Cerebellar cortex (tissue), 1 donor: ENCODE data around the gene ZC3H18.

Source experiments
- DNase-seq: peaks from one replicate; pipeline ENCODE4 v3.0.0-alpha.2; 2015; ENCODE audit warnings: low spot score

The ZC3H18 gene

DNA sequence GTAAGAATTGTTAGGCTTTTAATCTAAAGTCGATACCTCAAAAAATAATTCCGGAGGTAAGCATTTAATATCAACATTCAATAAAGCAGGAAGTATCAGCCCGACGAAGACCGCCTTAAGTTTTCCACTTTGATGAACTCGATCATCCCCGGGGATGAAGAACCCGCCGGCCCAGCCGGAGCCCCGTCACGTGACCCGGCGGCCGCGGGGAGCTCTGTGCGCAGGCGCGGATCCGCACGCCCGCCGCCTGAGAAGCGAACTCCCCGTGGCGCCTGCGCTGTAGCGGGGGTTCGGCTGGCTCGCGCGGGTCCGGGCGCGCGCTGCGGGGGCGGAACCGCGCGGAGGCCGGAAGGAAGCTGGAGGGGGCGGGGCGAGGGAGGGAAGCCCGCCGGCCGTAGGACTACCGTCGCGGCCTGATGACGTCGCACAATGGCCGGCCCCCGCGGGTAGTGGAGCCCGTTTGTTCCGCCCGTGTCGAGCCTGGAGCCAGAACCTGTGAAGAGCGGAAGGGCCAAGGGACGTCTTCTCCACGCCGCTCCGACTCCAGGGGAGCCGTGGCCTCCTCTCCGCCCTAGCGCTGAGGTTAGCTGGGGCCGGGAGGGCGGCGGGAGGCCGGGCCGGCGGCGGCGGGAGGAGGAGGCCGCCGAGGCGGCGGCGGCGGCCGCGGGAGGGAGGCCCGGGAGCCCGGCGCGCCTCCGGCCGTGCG lies at the start of gene ZC3H18:
ZC3H18 (plus strand) TSS at position 419 of the 706 bp plus-strand sequence. CDS start 6,721 bp downstream, outside the sequence.
- DNase-seq = peak; percentile 91

DNA sequence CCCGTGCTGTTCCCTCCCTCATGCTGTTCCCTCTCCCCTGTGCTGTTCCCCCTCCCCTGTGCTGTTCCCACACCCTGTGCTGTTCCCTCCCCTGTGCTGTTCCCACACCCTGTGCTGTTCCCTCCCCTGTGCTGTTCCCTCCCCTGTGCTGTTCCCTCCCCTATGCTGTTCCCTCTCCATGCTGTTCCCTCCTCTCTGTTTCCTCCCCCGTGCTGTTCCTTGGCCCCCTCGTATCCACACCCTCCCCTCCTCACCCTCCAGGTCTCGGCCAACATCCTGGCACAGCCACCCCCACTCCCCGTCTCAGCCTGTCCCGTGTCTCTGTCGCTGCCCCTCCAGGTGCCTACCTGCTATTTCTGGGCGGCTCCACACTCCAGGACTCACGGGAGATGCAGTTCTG lies 48.5 kb upstream of the ZC3H18 start:
- DNase-seq = no peak

DNA sequence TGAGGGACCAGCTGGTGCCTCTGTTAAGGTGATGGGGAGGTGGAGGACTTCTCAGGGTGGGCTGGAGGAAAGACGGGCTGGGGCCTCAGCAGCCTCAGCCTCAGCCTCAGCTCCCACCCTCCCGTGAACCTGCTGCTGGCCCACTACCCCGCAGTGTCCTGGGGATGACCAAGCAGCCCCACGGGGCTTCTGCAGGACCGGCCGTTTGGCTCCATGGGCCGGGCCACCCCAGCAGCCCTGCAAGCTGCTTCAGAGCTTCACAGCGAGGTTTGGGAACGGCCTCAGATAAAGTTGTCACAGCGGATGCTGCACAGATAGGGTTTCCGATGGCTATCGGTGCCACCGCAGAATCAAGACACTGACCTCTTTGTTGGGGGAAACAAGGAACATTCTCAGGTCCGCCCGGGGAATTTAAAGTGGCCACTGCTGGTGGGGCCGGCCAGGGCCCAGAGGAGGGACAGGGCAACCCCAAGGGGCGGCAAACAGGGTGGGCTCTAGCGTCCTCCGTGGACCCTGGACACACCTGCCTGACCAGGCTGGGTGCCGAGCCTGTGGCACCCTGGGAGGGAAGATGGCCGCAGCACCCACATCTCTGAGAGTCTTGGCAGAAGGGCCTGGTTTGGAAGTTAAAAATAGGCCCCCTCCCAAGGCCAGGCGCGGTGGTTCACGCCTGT lies 47.8 kb upstream of the ZC3H18 start:
- DNase-seq = no peak

DNA sequence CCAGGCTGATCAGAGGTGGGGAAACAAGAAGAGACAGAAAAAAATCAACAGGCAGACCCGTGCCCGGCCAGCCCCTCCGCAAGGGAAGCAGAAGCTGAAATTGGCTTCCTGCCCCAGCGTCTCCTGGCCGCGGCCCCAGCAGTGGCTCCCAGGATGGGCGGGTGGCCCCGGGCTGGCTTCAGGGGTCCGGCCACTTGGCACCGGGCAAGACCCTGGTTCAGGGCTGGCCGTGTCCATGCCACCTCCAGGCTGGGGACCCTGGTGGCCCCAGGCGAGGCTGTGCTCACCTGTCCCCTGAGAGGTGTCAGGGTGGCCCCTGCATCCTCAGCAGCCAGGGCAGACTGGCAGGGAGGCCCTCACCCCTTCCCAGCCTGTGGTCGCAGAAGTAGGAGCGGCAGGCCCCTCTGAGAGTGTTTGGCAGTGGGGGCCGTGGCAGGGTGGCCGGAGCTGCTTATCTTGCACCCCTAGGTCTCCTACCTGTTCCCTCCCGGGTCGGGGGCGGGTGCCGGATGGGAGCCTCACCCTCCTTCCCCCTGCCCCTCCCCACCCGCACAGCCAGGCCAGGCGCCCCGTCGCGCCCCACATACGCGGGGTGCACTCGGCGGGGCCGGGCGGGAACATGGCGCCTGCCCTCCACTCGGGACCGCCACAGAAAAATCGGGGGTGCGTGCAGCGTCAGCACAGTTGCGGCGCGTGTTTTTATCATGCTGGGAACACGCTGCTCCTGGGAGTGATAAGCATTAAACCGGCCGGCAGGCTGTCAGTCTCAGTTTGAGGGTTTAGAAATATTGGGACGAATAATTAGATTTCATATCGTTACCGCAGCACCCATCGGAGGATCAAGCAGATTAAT lies 46.7 kb upstream of the ZC3H18 start:
- DNase-seq = no peak

DNA sequence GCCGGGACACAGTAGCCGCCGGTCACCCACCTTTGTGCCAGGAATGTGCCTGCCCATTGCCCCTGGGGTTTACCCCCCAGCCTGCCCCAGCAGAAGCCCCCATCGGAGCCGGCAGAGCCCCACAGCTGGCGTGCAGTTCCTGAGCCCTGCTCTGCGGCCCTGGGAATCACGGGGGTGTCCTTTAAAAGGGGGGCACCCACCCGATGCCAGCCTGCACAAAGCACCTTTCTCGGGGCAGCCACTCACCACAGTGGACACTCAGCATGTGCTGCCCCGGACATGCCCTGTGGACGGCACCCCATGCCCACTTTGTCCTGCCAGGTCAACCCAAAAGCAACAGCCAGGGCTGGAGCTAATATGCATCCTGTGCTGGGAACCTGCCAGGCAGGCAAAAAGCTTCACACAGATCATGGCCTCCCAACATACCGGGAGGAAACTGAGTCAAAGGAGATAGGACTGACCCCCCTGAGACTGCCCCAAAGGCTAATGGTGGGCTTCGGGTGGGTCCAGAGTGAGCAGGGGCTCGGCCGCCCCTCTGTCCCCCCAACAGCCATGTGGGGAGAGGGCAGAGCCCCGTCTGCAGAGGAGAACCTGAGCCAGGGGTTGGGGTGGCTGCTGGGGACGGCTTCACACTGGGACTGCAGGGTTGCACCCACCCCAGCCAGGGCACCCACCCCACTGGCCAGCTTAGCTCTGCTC lies 45.8 kb upstream of the ZC3H18 start:
- DNase-seq = no peak

DNA sequence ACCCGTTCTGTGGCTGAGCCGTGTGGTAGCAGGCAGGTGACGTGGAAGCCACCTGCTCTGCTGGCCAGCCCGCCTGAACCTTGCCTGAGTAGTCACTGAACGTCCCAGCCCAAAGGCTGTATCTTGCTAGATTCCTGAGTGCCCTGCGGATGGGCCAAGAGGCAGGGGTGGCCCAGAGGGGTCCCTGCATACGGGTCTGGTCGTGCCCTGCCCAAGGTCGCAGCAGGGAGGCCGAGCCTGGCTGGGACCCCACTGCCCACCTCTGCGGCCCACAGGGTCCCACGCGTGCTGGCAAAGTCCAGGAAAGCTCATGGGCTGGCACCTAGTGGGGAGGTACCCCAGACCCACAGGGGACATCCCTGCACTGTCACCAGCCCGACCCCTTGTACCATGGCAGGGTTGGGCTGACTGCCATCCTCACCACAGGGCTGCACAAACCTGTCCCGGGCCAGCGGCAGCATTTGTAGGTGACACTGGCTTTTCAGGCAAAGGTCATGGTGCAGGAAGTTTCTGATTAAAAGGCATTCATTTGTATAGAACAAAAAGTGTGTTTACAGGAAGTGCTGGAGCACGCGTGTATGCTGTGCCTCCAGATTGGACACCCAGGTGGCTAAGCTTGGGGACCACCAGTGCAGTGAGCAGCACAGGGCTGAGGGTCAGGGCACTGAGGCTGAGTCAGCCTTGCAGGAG lies 45.1 kb upstream of the ZC3H18 start:
- peak; percentile 43 for DNase-seq

DNA sequence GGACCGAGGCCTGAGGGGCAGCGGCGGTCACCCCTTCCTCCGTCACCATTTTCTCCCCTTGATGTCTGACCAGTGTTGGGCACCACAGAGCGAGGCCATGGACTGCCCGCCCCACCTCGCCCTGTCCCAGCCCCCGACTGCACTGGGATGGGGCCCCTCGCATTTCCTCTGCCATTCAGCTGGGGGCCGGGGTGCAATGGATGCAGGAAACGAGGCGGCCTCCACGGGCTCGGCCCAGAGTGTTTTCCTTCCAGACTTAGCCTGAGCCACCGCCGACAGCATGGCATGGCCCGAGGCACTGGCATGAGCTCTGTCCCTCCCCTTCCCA lies 44.6 kb upstream of the ZC3H18 start:
- DNase-seq = no peak

DNA sequence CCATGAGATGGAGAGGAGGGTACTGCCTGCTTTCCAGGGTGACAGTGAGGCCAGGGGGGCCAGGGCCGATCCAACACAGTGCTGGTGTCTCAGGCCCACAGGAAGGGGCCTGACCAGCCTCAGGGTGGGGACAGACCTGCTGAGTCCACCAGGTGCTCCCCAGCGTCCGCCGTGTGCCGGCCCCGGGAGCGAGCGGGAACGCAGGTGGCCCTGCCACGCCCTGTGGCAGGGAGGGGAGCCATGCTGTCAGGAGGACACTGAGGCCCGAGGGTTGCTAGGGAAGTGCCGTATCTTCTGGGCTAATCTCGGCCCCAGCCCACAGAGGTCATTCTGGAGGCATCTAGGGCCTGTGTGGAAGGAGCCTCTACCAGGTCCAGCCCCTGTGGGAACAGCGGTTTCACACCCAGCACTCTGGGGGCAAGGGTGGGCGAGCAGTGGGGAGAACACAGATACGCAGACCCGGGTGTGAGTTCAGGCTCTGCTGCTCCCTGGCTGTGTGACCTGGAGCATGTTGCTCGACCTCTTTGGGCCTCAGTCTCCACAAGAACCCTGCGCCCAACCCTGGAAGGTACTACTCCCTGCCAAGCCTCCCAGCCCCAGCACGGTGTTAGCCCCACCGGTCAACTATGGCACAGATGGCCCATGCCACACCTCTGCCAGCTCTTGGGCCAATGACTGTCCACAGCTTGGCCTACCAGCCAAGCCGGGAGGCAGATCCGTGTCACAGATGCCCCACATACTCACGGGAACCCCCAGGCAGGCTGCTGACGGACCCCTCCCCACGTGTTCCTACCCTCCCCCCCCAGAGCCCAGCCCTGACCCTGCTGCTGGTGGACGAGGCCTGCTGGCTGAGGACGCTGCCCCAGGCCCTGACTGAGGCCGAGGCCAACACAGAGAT lies 43.9 kb upstream of the ZC3H18 start:
- no peak for DNase-seq

DNA sequence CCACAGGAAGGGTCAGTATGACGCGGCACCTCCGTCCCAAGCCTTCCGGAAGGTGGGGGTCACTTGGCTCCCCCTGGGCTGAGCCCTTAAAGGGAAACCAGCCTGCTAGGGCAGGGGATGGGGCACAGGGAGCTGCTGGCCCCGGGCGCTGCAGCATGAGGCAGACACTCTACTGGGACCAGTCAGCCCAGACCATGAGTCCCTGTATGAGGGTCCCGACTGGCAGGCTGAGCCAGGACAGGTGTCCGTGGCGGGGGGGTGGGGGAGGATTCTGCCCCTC lies 43.4 kb upstream of the ZC3H18 start:
- DNase-seq = no peak

DNA sequence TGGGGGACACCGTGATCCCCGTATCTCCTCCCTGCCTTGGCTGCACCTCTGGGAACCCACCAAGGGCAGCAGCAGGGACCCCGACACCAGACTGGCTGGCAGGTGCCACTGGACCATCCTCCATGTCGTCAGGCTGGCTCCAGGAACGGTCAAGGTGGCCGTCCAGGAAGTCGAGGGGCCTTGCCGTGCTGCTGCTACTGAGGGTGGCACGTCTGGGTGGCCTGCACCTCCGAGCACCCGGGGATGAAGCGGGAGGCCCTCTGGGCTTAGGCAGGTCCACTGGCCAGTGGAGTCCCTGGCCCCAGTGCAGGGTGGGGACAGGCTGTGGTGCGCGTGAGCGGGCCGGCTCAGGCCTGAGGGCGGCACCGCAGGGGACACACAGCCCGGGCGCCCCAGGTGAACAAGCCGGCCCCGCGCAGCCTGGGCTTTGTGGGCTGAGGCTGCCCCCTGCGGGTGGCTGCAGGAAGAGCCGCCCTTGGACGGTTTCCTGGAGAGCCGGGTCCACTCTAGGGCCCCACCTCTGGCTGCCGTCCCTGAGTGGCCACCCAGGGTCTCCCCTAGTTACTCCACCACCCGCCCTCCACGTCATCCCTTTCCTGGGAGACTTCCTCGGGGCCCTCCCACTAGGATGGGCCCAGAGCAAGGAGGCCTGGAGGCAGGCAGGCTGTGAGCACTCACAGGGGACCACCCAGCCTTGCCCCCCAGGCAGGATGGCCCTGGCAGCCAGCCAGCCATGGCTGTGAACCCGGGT lies 42.8 kb upstream of the ZC3H18 start:
- DNase-seq = peak; percentile 57

DNA sequence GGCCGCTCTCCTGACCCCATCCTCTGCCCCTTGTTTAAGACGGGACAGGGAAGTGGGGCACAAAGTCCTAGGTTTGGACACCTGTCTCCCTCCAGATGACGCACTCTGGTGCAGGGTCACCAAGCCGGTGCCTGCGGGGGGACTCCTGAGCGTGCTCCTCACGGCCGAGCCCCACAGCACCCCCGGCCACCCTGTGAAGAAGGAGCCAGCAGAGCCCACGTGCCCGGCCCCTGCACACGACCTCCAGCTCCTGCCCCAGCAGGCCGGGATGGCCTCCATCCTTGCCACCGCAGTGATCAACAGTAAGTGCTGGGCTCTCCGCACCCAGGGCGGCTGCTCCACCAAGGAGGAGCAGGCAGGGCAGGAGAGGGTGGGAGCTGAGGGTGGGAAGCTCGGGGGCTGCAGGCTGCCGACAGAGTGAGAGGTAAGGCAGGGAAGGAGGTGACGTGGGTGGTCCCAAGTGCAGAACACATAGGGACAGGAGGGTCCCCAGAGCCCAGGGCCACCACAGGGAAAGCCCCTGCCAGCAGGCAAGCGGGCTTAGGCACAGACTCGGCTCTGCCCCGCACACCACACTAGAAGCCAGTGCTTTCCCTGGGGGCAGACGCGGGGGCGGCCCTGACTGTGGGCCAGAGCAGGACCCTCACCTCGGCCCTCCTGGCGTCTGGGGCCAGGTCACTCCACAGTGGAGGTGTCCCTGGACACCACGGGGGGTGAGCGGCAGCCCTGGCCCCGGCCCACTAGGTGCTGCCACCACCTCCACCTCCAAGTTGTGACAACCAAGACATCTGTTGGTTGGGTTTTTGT lies 42.1 kb upstream of the ZC3H18 start:
- no peak for DNase-seq

DNA sequence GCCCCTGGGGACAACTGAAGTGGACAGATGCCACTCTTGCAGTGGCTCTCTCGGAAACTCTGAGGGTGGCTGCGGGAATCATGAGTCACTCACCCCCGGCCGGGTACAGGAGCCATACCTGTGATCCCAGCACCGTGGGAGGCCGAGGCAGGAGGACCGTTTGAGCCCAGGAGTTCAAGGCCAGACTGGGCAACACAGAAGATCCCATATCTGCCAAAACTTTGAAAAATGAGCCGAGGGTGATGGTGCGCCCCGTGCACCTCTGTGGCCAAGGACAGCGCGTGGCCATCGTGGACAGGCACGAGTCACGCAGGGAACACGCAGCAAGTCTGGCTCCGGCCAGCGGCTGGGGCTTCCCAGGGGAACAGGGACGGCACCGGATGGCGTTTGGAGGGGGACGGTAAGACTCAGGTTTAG lies 41.3 kb upstream of the ZC3H18 start:
- no peak for DNase-seq

DNA sequence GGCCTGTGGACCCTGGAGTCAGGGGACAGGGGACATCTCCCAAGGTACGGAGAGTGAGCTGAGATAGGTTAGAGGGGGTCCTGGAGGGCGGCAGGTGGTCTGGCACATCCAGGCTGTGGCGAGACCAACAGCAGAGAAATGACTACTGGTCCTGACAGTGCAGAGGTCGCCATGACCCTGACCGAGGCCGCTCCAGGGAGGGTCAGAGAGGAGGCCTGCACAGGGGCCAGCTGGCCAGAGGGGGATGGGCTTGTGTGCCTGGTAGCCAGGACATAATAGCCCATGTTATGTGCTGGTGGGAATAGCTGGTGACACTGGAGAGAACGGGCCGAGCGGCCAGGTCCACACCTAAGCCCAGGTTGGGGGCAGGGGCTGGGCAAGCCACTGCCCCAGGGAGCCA lies 40.6 kb upstream of the ZC3H18 start:
- DNase-seq = no peak

DNA sequence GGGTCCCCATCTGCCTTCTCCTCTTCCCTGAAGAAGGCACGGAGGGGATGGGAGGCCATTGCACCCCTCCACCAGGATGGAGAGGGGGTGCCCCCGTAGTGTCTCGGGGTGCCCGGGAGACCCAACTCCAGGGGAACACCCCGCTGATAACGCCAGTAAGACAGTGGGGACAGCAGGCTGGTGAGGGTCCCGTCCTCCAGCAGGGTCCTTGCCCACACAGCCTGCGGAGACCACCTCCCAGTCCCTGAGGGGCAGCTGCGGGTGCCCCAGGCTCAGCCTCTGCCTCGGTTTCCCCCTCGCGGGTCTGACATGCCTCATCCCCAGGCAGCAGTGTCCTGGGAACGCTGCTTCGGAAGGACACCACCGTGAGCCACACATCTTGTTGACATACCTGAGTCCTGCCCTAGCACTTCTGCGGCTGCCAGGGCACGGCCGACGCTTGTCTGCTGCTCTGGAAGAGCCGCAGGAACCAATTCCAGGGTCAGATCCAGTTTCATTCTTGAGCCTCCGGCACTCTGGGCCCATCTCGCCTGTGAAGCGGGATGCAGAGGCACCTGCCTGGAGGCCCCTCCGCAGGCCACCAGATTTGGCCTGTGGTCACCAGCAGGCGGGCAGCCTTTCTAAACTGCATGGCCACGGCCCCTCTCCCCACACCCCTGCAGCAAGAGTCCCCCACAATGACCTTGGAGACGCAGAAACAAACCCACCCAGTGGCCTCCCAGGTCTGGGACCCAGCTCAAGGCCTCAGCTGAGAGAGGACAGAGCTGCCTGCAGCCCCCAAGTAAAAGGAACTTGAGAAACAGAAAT lies 39.9 kb upstream of the ZC3H18 start:
- DNase-seq = no peak

DNA sequence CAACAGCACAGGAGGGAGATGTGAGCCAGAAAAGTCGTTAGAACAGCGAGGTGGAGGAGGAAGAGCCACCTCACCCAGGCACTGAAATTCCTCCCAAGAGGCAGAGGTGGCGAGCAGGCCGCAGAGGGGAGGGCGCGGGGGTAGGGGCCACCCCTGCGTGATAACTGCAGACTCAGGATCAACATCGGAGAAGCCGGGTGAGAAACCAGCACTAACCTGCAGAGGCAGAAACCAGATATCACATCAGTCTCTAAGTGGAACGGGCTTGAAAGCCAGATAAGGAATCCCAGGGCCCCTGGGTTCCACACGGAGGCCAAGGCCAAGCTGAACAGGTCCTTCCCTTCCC lies 39.4 kb upstream of the ZC3H18 start:
- DNase-seq = no peak

DNA sequence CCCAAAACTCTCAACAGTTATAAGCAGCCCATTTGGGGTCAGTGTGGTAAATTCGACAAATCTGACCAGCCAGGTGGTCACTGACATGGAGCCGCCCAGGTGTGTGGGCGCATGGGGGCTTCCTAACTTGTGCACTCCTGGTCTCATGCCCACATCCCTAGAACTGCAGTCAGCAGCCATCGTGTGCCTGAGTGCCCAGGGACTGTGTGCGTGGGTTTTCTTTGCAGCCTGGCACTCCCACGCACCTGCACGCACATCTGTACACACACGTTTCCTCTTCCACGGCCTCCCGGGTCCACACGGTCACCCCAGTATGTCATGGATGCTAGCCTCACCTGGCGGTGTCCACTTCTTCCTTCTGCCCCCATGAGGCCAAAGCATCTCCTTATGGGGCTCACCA lies 38.9 kb upstream of the ZC3H18 start:
- no peak for DNase-seq

DNA sequence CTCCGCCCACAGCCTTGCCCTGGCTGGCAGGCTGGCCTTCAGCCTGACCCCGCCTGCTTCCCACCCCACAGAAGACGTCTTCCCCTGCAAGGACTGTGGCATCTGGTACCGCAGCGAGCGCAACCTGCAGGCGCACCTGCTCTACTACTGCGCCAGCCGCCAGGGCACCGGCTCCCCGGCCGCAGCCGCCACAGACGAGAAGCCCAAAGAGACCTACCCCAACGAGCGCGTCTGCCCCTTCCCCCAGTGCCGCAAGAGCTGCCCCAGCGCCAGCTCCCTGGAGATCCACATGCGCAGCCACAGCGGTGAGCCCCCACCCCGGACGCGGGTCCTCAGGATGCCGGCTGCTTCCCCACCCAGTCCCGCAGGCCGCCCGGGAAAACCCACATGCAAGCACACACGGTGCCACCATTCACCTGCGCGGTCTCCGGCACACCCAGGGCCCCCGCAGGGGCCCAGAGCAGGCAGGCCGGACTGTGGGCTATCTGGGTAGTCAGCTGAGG lies 38.2 kb upstream of the ZC3H18 start:
- DNase-seq = no peak

DNA sequence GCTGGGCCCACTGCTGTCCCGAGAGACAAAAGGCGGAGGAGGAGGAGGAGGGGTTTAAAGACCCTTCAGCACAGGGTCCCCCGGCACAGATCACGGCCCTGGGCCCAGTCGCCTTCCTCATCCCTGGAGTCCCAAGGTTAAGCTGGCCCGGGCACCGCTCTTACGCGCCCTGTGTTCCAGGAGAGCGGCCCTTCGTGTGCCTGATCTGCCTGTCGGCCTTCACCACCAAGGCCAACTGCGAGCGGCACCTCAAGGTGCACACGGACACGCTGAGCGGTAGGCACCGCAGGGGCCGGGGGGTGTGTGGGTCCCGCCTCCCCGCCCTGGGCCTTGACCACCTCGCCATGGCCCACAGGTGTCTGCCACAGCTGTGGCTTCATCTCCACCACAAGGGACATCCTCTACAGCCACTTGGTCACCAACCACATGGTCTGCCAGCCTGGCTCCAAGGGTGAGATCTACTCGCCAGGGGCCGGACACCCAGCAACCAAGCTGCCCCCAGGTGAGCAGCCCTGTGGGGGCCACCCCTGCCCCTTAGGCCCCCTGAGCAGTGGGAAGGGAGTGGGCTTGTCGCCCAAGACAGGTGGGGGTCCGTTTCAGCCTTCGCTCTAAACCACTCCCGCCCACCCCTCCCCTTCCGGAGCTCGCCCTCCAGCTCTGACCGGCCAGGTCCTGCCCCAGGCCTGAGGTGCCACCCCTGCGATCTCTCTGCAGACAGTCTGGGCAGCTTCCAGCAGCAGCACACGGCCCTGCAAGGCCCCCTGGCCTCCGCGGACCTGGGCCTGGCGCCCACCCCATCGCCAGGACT lies 37.6 kb upstream of the ZC3H18 start:
- DNase-seq = no peak
